BLaER1 (cell line): ENCODE measurements around the gene PRELID2.
"Not testable (repeated sequence)": the region's sequence is repeated elsewhere in the genome, so short reads cannot be mapped to it uniquely, and the experiment has no call there.

Source experiments
- H3K27ac ChIP-seq: shearing (Covaris generic); formaldehyde crosslinking; 2 replicates; pipeline ENCODE4 v1.8.1; 2022
- H3K27me3 ChIP-seq: shearing (Covaris generic); formaldehyde crosslinking; 2 replicates; pipeline ENCODE4 v1.8.1; 2022
- H3K36me3 ChIP-seq: shearing (Covaris generic); formaldehyde crosslinking; 2 replicates; pipeline ENCODE4 v1.8.1; 2022
- H3K4me1 ChIP-seq: shearing (Covaris generic); formaldehyde crosslinking; 2 replicates; pipeline ENCODE4 v1.8.1; 2022
- H3K4me2 ChIP-seq: shearing (Covaris generic); formaldehyde crosslinking; 2 replicates; pipeline ENCODE4 v1.8.1; 2022
- H3K4me3 ChIP-seq: shearing (Covaris generic); formaldehyde crosslinking; 2 replicates; pipeline ENCODE4 v1.8.1; 2022
- H3K9ac ChIP-seq: shearing (Covaris generic); formaldehyde crosslinking; 2 replicates; pipeline ENCODE4 v1.8.1; 2022
- H3K9me3 ChIP-seq: shearing (Covaris generic); formaldehyde crosslinking; 2 replicates; pipeline ENCODE4 v1.8.1; 2022
- H4K20me1 ChIP-seq: shearing (Covaris generic); formaldehyde crosslinking; 2 replicates; pipeline ENCODE4 v1.8.1; 2022
- Cebpa-rat ChIP-seq: shearing (Covaris generic); IDR thresholded peaks from 2 replicates; pipeline ENCODE4 v1.8.1; 2022

PRELID2 gene

GRCh38 chr5:145840458-145841132 lies 5.5 kb upstream of the PRELID2 start:
- no peaks in the 10 kb centered on the region for H3K9me3 ChIP-seq
- H3K9ac ChIP-seq: no peak overlapping the region
- no peak overlapping the region for H3K4me2 ChIP-seq
- no peaks in the 10 kb centered on the region for H4K20me1 ChIP-seq
- no peak for TF ChIP-seq Cebpa-rat
- no peaks in the 10 kb centered on the region for H3K27me3 ChIP-seq
- H3K4me3 ChIP-seq: no peak overlapping the region
- no peak overlapping the region for H3K27ac ChIP-seq
- H3K36me3 ChIP-seq: no peaks in the 10 kb centered on the region
- H3K4me1 ChIP-seq: peaks cover 8% of the 10 kb centered on the region

- Histone ChIP-seq H3K27ac (no peak overlapping the region), H3K27me3 (no peaks in the 10 kb centered on the region), H3K9me3 (no peaks in the 10 kb centered on the region), H3K36me3 (no peaks in the 10 kb centered on the region), H4K20me1 (no peaks in the 10 kb centered on the region), H3K4me3 (no peak overlapping the region), H3K9ac (no peak overlapping the region), H3K4me2 (no peak overlapping the region), H3K4me1 (peaks cover 25% of the 10 kb centered on the region)
- TF ChIP-seq Cebpa-rat: no peak
These were observed 3.1 kb upstream of the PRELID2 start for GRCh38 chr5:145838276-145838675.

DNA sequence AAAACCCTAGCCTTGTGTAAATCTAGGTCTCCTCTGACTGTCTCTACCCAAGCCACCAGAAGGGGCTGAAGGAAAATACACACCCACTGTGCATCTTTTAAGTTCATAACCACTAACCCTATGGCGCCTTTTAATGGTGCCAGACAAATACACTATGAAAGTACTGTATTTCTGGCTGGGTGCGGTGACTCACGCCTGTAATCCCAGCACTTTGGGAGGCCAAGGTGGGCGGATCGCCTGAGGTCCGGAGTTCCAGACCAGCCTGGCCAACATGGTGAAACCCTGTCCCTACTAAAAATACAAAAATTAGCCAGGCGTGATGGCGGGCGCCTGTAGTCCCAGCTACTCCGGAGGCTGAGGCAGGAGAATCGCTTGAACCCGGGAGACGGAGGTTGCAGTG lies 1.1 kb upstream of the PRELID2 start:
- not testable (repeated sequence) for H4K20me1 ChIP-seq, H3K27ac ChIP-seq, H3K9ac ChIP-seq, H3K9me3 ChIP-seq, H3K27me3 ChIP-seq, H3K36me3 ChIP-seq
- Histone ChIP-seq H3K4me2 (peak overlapping the region; percentile 92), H3K4me3 (peak overlapping the region; percentile 86), H3K4me1 (peaks cover 36% of the 10 kb centered on the region)

DNA sequence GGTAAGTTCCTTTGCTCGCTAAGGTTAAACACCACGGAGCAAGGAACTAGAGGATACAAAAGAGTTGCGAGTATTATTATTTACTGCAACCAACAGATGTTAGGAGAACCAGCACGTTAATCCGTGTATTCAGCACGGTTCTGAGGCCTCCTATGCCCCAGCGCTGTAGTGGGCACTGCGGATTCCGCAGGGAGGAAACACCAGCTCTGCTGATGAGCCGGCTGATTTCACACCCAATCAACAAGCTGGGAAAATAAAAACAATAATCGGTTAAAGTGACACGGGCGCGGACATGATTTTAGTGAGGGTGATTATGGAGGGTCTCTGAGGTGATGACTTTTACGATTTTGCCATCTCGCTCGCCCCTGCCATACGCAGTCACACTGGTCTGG lies 702 bp upstream of the PRELID2 start:
- H3K27ac ChIP-seq: peak overlapping the region; percentile 76
- H3K9ac ChIP-seq: peak overlapping the region; percentile 83
- H4K20me1 ChIP-seq: peaks cover 6% of the 10 kb centered on the region; the same call in 1 of the 2 replicates
- no peaks in the 10 kb centered on the region for H3K27me3 ChIP-seq
- no peaks in the 10 kb centered on the region for H3K36me3 ChIP-seq
- H3K4me2 ChIP-seq: peak overlapping the region; percentile 92
- no peaks in the 10 kb centered on the region for H3K9me3 ChIP-seq
- peaks cover 40% of the 10 kb centered on the region for H3K4me1 ChIP-seq
- H3K4me3 ChIP-seq: peak overlapping the region; percentile 86
- no peak for TF ChIP-seq Cebpa-rat

GRCh38 chr5:145834554-145834916 lies 607 bp downstream of the PRELID2 start:
- TF ChIP-seq Cebpa-rat: no peak
- no peaks in the 10 kb centered on the region for H3K36me3 ChIP-seq
- H3K9ac ChIP-seq: peak overlapping the region; percentile 83
- H3K4me2 ChIP-seq: peak overlapping the region; percentile 92
- no peaks in the 10 kb centered on the region for H3K9me3 ChIP-seq
- peaks cover 50% of the 10 kb centered on the region for H3K4me1 ChIP-seq
- H3K27ac ChIP-seq: peak overlapping the region; percentile 76
- H3K4me3 ChIP-seq: peak overlapping the region; percentile 86
- peaks cover 7% of the 10 kb centered on the region; the same call in 1 of the 2 replicates for H4K20me1 ChIP-seq
- H3K27me3 ChIP-seq: no peaks in the 10 kb centered on the region

GRCh38 chr5:145833631-145834200 lies 1.4 kb downstream of the PRELID2 start:
- no peaks in the 10 kb centered on the region for H3K9me3 ChIP-seq
- peaks cover 7% of the 10 kb centered on the region; the same call in 1 of the 2 replicates for H4K20me1 ChIP-seq
- peak overlapping the region; percentile 86; the same call in 1 of the 2 replicates for H3K4me3 ChIP-seq
- TF ChIP-seq Cebpa-rat: no peak
- H3K27me3 ChIP-seq: no peaks in the 10 kb centered on the region
- peaks cover 50% of the 10 kb centered on the region for H3K4me1 ChIP-seq
- peak overlapping the region; percentile 83 for H3K9ac ChIP-seq
- H3K27ac ChIP-seq: no peak overlapping the region
- H3K36me3 ChIP-seq: no peaks in the 10 kb centered on the region
- H3K4me2 ChIP-seq: peak overlapping the region; percentile 92

DNA sequence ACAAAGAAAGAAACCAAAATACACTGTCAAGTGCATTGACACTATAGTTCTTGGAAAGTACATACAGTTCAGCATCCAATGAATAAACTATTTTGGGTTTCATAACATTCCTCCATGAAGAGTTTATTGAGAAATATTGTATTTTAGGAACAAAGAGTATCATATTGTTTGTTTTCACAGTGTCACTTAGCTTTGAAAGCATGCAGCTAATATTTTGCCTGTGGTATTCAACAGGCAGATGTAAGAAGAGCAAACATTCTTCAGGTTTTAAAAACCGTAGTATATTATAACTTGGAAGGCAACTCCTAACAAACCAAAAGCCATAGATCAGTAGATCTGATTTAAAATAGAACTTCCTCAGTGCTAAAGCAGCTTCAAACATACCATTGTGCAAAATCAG lies 4.5 kb downstream of the PRELID2 start:
- Histone ChIP-seq H3K27ac (no peak overlapping the region), H3K9ac (no peak overlapping the region), H3K4me2 (peak overlapping the region; percentile 43), H3K4me1 (peaks cover 42% of the 10 kb centered on the region), H3K9me3 (no peaks in the 10 kb centered on the region), H3K27me3 (no peaks in the 10 kb centered on the region), H3K4me3 (no peak overlapping the region), H3K36me3 (no peaks in the 10 kb centered on the region), H4K20me1 (peaks cover 17% of the 10 kb centered on the region)
- no peak for TF ChIP-seq Cebpa-rat

DNA sequence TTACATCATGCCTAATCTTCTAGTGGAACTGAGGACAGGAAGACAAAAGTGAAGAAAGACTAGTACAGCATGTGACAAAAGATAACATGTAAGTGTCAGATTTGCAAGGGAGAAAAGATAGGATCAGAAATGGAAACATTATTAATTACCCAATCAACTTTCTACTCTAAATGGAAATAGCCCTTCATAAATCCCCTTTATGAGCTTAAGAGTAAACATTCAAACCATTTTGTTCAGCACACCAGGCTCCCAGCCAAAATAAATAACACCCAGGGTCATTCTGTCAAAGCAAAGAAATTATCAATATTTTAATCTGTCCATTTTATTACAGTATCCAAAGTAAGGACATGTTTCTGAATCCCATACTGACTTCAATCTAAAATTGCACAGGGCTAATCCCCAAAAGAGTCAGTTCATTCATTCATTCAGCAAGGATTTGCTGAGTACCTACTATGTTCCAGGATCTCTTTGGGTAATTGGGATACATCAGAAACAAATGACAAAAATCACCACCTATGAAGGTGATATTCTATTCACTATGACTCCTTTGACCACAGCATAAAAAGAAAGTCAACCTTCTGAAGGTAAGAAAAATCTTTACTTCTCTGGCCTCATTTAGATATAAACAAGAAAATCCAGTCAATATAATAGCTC lies 5.3 kb downstream of the PRELID2 start:
- H3K4me3 ChIP-seq: no peak overlapping the region
- H3K9ac ChIP-seq: no peak overlapping the region
- no peak for TF ChIP-seq Cebpa-rat
- no peak overlapping the region for H3K27ac ChIP-seq
- H3K36me3 ChIP-seq: no peaks in the 10 kb centered on the region
- no peaks in the 10 kb centered on the region for H3K9me3 ChIP-seq
- peaks cover 17% of the 10 kb centered on the region for H4K20me1 ChIP-seq
- H3K4me1 ChIP-seq: peaks cover 40% of the 10 kb centered on the region
- H3K4me2 ChIP-seq: no peak overlapping the region
- no peaks in the 10 kb centered on the region for H3K27me3 ChIP-seq

- H3K9me3 ChIP-seq: no peaks in the 10 kb centered on the region
- H3K4me2 ChIP-seq: no peak overlapping the region
- H3K4me1 ChIP-seq: peaks cover 15% of the 10 kb centered on the region
- peaks cover 3% of the 10 kb centered on the region; the same call in 1 of the 2 replicates for H3K36me3 ChIP-seq
- H3K4me3 ChIP-seq: no peak overlapping the region
- TF ChIP-seq Cebpa-rat: no peak
- H3K27me3 ChIP-seq: no peaks in the 10 kb centered on the region
- no peak overlapping the region for H3K27ac ChIP-seq
- no peak overlapping the region for H3K9ac ChIP-seq
- peaks cover 17% of the 10 kb centered on the region for H4K20me1 ChIP-seq
These were observed 8.1 kb downstream of the PRELID2 start for GRCh38 chr5:145826895-145827674.
